ENCODE measurements around the gene MLC1. TPM values are rescaled to one million over a fixed set of nuclear protein-coding genes. Genes with fewer than 3 reads are reported as not detected.

Gene MLC1
- total RNA-seq, 1 experiment from 2014 or later: not detected

DNA sequence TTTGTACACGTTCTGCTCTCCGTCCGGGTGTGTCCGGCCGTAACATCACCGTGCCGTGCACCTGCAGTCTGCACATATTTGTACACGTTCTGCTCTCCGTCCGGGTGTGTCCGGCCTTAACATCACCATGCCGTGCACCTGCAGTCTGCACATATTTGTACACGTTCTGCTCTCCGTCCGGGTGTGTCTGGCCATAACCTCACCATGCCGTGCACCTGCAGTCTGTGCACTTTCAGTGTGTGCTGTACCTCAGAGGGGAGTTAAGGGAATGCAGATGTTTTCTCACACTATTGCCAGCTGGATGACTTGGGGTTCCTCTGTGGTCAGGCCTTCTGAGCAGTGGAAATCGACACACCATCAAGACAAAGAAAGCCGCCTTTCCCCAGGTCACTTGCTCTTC, 31.4 kb downstream of the MLC1 start:
- Histone ChIP-seq H3K27ac (ENCODE audit: low read length) (no peak overlapping the region), H3K36me3 (ENCODE audit: control insufficient read depth, insufficient read depth, low read length) (no peaks in the 10 kb centered on the region), H3K4me3 (ENCODE audit: low read depth in 2 of 2, low read length in 2 of 2) (no peak overlapping the region), H3K27me3 (ENCODE audit: control insufficient read depth, insufficient read depth, low read length) (no peaks in the 10 kb centered on the region), H3K4me1 (ENCODE audit: control insufficient read depth, insufficient read depth, low read length) (no peaks in the 10 kb centered on the region), H3K9me3 (ENCODE audit: control insufficient read depth, insufficient read depth, low read depth, low read length) (no peaks in the 10 kb centered on the region)
- ATAC-seq: no peak
- no peak for TF ChIP-seq TCF7L2 (IDR thresholded peaks at IDR 0.05; ENCODE audit: low read depth, low read length)
- no peak for TF ChIP-seq POLR2AphosphoS5 (IDR thresholded peaks at IDR 0.05; ENCODE audit: low read depth, low read length)
- TF ChIP-seq, protein P1, sequence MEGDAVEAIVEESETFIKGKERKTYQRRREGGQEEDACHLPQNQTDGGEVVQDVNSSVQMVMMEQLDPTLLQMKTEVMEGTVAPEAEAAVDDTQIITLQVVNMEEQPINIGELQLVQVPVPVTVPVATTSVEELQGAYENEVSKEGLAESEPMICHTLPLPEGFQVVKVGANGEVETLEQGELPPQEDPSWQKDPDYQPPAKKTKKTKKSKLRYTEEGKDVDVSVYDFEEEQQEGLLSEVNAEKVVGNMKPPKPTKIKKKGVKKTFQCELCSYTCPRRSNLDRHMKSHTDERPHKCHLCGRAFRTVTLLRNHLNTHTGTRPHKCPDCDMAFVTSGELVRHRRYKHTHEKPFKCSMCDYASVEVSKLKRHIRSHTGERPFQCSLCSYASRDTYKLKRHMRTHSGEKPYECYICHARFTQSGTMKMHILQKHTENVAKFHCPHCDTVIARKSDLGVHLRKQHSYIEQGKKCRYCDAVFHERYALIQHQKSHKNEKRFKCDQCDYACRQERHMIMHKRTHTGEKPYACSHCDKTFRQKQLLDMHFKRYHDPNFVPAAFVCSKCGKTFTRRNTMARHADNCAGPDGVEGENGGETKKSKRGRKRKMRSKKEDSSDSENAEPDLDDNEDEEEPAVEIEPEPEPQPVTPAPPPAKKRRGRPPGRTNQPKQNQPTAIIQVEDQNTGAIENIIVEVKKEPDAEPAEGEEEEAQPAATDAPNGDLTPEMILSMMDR (IDR thresholded peaks at IDR 0.05): no peak
- no peak for TF ChIP-seq SIN3A (IDR thresholded peaks at IDR 0.05; ENCODE audit: borderline replicate concordance, insufficient read depth, low read depth, low read length)
- TF ChIP-seq REST (IDR thresholded peaks at IDR 0.05; ENCODE audit: insufficient read depth in 1 of 2, low read depth in 2 of 2, low read length in 1 of 2): no peak
- no peak for DNase-seq (ENCODE audit: low read depth, low spot score)
- in situ Hi-C loops (cut with HindIII; ENCODE audit: low pct_unique_long_range_greater_than_20kb, low sequenced_read_pairs): no loop called here
- ChIA-PET POLR2A (no interaction called here), CTCF (no interaction called here)
- intact Hi-C loops (cut with micrococcal nuclease; ENCODE audit: unreplicated experiment): no loop called here
- no TSS peak for BruUV-seq (replicated peaks)

DNA sequence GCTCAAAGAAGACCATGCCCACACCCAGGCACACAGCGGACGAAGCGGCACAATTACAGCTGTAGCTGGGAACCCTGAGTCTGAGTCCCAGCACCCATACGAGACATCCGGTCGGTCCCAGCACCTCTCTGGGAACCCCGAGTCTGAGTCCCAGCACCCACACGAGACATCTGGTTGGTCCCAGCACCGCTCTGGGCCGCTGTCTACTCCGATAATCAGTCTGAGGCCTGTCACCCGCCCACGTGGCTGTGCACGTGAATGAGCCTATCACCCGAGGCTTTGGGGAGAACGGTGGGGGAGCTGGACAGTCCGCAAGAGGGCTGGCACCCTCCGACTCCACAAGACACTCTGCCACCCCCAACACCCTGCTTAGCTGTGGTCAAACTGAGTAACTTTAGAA, 33.3 kb downstream of the MLC1 start:
- H3K27me3 ChIP-seq (ENCODE audit: control insufficient read depth, insufficient read depth, low read length): no peaks in the 10 kb centered on the region
- in situ Hi-C loops (cut with HindIII; ENCODE audit: low pct_unique_long_range_greater_than_20kb, low sequenced_read_pairs): no loop called here
- BruUV-seq (replicated peaks): no TSS peak
- intact Hi-C loops (cut with micrococcal nuclease; ENCODE audit: unreplicated experiment): no loop called here
- no peak overlapping the region for H3K4me3 ChIP-seq (ENCODE audit: low read depth in 2 of 2, low read length in 2 of 2)
- POLR2A ChIA-PET: no interaction called here
- DNase-seq (ENCODE audit: low read depth, low spot score) (no peak), ATAC-seq (no peak)
- H3K27ac ChIP-seq (ENCODE audit: low read length): no peak overlapping the region
- no peaks in the 10 kb centered on the region for H3K4me1 ChIP-seq (ENCODE audit: control insufficient read depth, insufficient read depth, low read length)
- CTCF ChIA-PET: no interaction called here
- no peak for TF ChIP-seq SIN3A (IDR thresholded peaks at IDR 0.05; ENCODE audit: borderline replicate concordance, insufficient read depth, low read depth, low read length)
- TF ChIP-seq, protein P1 (IDR thresholded peaks at IDR 0.05): no peak
- no peak for TF ChIP-seq REST (IDR thresholded peaks at IDR 0.05; ENCODE audit: insufficient read depth in 1 of 2, low read depth in 2 of 2, low read length in 1 of 2)
- TF ChIP-seq TCF7L2 (IDR thresholded peaks at IDR 0.05; ENCODE audit: low read depth, low read length): no peak
- no peak for TF ChIP-seq POLR2AphosphoS5 (IDR thresholded peaks at IDR 0.05; ENCODE audit: low read depth, low read length)
- H3K36me3 ChIP-seq (ENCODE audit: control insufficient read depth, insufficient read depth, low read length): no peaks in the 10 kb centered on the region
- H3K9me3 ChIP-seq (ENCODE audit: control insufficient read depth, insufficient read depth, low read depth, low read length): no peaks in the 10 kb centered on the region
